Glutamatergic neuron (in vitro differentiated cells): Measurements from ENCODE around the gene SIPA1L3. TPM values are rescaled to one million over a fixed set of nuclear protein-coding genes. Genes with fewer than 3 reads are reported as not detected.
A peak's percentile ranks its signal among the peaks of the same experiment; 100 is the strongest.

Experiments used
- DNase-seq: peaks from one replicate; pipeline ENCODE4 v3.0.0; 2022
- H3K27ac Mint-ChIP-seq: one replicate; pipeline ENCODE4 v1.8.0; 2020; ENCODE audit warnings: mild to moderate bottlenecking, mixed read lengths, inconsistent platforms; ENCODE audit not compliant: unreplicated experiment
- H3K27me3 Mint-ChIP-seq: one replicate; pipeline ENCODE4 v1.8.0; 2020; ENCODE audit warnings: mild to moderate bottlenecking, moderate library complexity, mixed read lengths, inconsistent platforms; ENCODE audit not compliant: unreplicated experiment
- H3K36me3 Mint-ChIP-seq: one replicate; pipeline ENCODE4 v1.8.0; 2020; ENCODE audit warnings: mild to moderate bottlenecking, mixed read lengths, inconsistent platforms; ENCODE audit not compliant: unreplicated experiment
- H3K4me1 Mint-ChIP-seq: one replicate; pipeline ENCODE4 v1.8.0; 2020; ENCODE audit warnings: mild to moderate bottlenecking, low read depth, mixed read lengths, inconsistent platforms; ENCODE audit not compliant: unreplicated experiment
- H3K4me3 Mint-ChIP-seq: one replicate; pipeline ENCODE4 v1.8.0; 2020; ENCODE audit warnings: mild to moderate bottlenecking, mixed read lengths, inconsistent platforms; ENCODE audit not compliant: unreplicated experiment
- H3K9me3 Mint-ChIP-seq: one replicate; pipeline ENCODE4 v1.8.0; 2020; ENCODE audit warnings: mild to moderate bottlenecking, moderate library complexity, mixed read lengths, inconsistent platforms; ENCODE audit not compliant: unreplicated experiment
- CTCF ChIP-seq: fragments of 200-600 bp; sonication (generic); IDR thresholded peaks from one replicate; pipeline ENCODE4 v1.5.0; 2021; ENCODE audit not compliant: partially characterized antibody, unreplicated experiment
- total RNA-seq: library from RNA; stranded (reverse); fragmentation: NEBNext Ultra II Directional; extraction: Animal tissue kit (Norgen Biotek cat#: 25700); gene quantifications from one replicate; pipeline ENCODE4 v1.2.1, GENCODE V29; 2021; ENCODE audit not compliant: unreplicated experiment

The SIPA1L3 gene
- total RNA-seq, 1 donor from 2014 or later: 97.7 TPM

GRCh38 chr19:37899966-37900365 lies 7.0 kb upstream of the SIPA1L3 start:
- DNase-seq: no peak
- TF ChIP-seq CTCF: no peak
- H3K9me3 Mint-ChIP-seq: no peaks in the 10 kb centered on the region
- H3K27me3 Mint-ChIP-seq: no peaks in the 10 kb centered on the region
- no peak overlapping the region for H3K27ac Mint-ChIP-seq
- no peak overlapping the region for H3K4me3 Mint-ChIP-seq
- H3K4me1 Mint-ChIP-seq: peaks cover 2% of the 10 kb centered on the region
- no peaks in the 10 kb centered on the region for H3K36me3 Mint-ChIP-seq

GRCh38 chr19:37902668-37903067 lies 4.3 kb upstream of the SIPA1L3 start:
- Mint-ChIP-seq H3K4me1 (peaks cover 8% of the 10 kb centered on the region), H3K36me3 (no peaks in the 10 kb centered on the region), H3K27ac (no peak overlapping the region), H3K27me3 (peaks cover 5% of the 10 kb centered on the region), H3K4me3 (peak overlapping the region; percentile 20), H3K9me3 (peaks cover 5% of the 10 kb centered on the region)
- TF ChIP-seq CTCF: peak; percentile 94
- DNase-seq: peak; percentile 88

DNA sequence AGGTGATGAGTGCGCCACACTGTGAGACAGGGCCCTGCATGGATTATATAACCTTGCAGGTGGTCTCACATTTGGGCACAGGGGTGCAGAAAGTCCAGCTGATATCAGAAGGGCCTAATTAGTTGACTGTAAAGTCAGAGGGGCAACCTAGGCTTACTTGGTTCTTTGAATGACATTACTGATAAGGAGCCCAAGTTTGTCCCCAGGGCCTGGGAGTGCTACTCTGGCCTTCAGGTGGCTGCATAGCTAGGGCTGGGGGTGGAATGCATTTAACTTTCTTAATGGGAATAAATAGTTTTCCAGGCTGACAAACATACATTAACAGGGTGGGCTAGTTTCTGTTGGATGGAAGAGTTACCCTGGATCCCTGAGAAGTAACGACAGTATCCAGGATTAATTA lies 3.9 kb upstream of the SIPA1L3 start:
- no peak overlapping the region for H3K4me3 Mint-ChIP-seq
- H3K36me3 Mint-ChIP-seq: no peaks in the 10 kb centered on the region

DNA sequence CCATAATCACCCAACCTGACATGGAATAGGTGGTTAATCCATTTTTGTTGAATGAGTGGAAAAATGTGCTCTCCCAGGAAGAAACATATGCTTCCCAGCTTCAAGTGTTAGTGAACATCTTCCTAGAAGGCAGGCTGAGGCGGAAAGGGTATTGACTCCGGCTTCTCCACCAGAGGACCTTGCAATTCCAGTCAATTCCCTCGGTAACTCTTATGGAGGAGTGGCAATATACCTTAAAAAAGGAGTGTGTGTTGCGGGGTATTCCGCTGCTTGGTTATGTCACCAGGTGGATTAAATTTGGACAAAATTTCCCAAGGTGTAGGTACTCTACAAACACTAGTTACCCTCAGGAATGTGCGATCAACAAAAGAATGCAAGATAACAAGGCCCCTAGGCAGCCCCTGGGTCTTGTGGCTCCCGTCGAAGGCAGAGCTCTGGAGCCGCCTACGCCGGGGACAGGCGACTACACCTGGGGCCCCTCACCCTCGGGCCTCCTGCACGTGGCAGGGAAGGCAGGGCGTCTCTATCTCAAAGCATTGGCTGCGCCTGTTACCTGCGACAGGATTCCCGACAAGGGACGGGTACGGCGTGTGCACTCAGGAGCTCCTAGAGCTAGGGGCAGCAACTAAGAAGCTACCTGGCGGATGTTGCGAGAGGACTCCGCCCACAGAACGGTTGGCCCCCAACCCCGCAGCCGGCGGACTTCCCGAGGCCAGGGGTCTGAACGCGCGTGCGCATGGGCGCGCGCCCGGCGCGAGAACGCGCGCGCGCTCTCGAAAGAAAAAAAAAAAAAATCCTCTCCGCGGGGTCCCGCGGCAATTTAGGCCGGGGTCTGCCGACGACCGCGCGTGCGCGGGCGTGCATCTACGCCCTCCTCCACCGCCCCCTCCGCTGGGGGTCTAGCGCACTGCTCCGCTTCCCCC lies 801 bp upstream of the SIPA1L3 start, which contains the start of gene WDR87:
Gene WDR87, minus strand, starts transcription at position 649 of the 923 bp plus-strand sequence. CDS start 8,355 bp downstream, outside the sequence.
- H3K36me3 Mint-ChIP-seq: no peaks in the 10 kb centered on the region
- peaks cover 6% of the 10 kb centered on the region for H3K9me3 Mint-ChIP-seq
- H3K4me3 Mint-ChIP-seq: peak within 1 kb of the TSS; percentile 92
- H3K4me1 Mint-ChIP-seq: peaks cover 31% of the 10 kb centered on the region
- H3K27me3 Mint-ChIP-seq: peaks cover 5% of the 10 kb centered on the region
- TF ChIP-seq CTCF: no peak
- peak within 1 kb of the TSS; percentile 79 for H3K27ac Mint-ChIP-seq
- DNase-seq: peak; percentile 27

More for the DNA sequence above, 3.9 kb upstream of the SIPA1L3 start:
- DNase-seq: no peak
- peaks cover 9% of the 10 kb centered on the region for H3K4me1 Mint-ChIP-seq
- no peak for TF ChIP-seq CTCF
- no peak overlapping the region for H3K27ac Mint-ChIP-seq
- peaks cover 6% of the 10 kb centered on the region for H3K9me3 Mint-ChIP-seq
- peaks cover 5% of the 10 kb centered on the region for H3K27me3 Mint-ChIP-seq
